ENCODE data around the gene PLA2G4C. TPM values are rescaled to one million over a fixed set of nuclear protein-coding genes. Genes with fewer than 3 reads are reported as not detected.

Gene PLA2G4C
- total RNA-seq, 1 donor from 2014 or later: 110 TPM

GRCh38 chr19:48030073-48030472 is 80.5 kb downstream of the PLA2G4C start:
- intact Hi-C loops (cut with DNase I): no loop called here
- H3K27me3 ChIP-seq: no peaks in the 10 kb centered on the region
- TF ChIP-seq CTCF (IDR thresholded peaks at IDR 0.05): no peak
- H3K4me1 ChIP-seq: no peaks in the 10 kb centered on the region
- H3K4me3 ChIP-seq: no peak overlapping the region
- no peak overlapping the region for H3K27ac ChIP-seq
- H3K9me3 ChIP-seq: no peaks in the 10 kb centered on the region
- H3K36me3 ChIP-seq: no peaks in the 10 kb centered on the region
- no peak for DNase-seq (ENCODE audit: low spot score in 2 of 2)

DNA sequence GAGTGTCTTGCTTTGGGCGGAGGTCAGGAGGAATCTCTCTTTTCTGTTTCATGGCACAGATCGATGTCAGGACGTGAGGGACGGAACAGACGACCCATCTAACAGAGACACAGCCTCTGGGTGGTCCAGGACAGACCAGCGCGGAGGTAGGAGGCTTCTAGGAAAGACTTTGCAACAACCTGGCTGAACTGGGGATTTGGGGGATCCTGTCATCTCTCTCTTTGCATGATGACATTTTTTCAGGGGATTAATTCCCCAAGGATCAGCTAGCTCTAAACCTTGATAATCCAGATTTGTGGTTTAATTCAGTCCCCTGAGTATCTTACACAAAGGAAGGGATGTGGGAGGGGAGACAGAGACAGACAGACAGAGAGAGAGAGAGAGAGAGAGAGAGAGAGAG is 81.2 kb downstream of the PLA2G4C start:
- Histone ChIP-seq H3K4me1 (no peaks in the 10 kb centered on the region), H3K27me3 (no peaks in the 10 kb centered on the region), H3K9me3 (no peaks in the 10 kb centered on the region), H3K36me3 (no peaks in the 10 kb centered on the region), H3K4me3 (no peak overlapping the region), H3K27ac (no peak overlapping the region)
- DNase-seq (ENCODE audit: low spot score in 2 of 2): no peak
- TF ChIP-seq CTCF (IDR thresholded peaks at IDR 0.05): no peak
- intact Hi-C loops (cut with DNase I): no loop called here

DNA sequence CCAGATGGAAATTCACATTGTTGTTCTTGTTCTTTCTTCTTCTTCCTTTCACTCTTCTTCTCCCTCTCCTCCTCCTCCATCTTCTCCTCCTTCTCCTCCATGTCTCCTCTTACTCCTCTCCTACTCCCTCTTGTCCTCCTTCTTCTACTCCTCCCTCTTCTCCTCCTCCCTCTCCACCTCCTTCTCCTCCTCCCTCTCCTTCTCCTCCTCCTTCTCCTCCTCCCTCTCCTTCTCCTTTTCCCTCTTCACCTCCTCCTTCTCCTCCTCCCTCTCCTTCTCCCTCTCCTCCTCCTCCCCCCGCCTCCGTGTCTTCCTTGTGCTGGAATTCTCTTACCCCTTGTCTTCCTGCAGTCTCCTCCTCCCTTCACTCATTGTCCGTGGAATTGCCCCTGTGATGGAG is 85.1 kb downstream of the PLA2G4C start:
- DNase-seq (ENCODE audit: low spot score in 2 of 2): no peak
- H3K27ac ChIP-seq: no peak overlapping the region
- H3K9me3 ChIP-seq: no peaks in the 10 kb centered on the region
- no peaks in the 10 kb centered on the region for H3K27me3 ChIP-seq
- H3K4me3 ChIP-seq: no peak overlapping the region
- H3K4me1 ChIP-seq: no peaks in the 10 kb centered on the region
- H3K36me3 ChIP-seq: no peaks in the 10 kb centered on the region
- intact Hi-C loops (cut with DNase I): no loop called here
- no peak for TF ChIP-seq CTCF (IDR thresholded peaks at IDR 0.05)

- Histone ChIP-seq H3K27ac (no peak overlapping the region), H3K9me3 (no peaks in the 10 kb centered on the region), H3K36me3 (no peaks in the 10 kb centered on the region), H3K4me1 (no peaks in the 10 kb centered on the region), H3K27me3 (no peaks in the 10 kb centered on the region), H3K4me3 (no peak overlapping the region)
- no peak for TF ChIP-seq CTCF (IDR thresholded peaks at IDR 0.05)
- intact Hi-C loops (cut with DNase I): no loop called here
- no peak for DNase-seq (ENCODE audit: low spot score in 2 of 2)
Observed at GRCh38 chr19:48023518-48023917, 87.1 kb downstream of the PLA2G4C start.

DNA sequence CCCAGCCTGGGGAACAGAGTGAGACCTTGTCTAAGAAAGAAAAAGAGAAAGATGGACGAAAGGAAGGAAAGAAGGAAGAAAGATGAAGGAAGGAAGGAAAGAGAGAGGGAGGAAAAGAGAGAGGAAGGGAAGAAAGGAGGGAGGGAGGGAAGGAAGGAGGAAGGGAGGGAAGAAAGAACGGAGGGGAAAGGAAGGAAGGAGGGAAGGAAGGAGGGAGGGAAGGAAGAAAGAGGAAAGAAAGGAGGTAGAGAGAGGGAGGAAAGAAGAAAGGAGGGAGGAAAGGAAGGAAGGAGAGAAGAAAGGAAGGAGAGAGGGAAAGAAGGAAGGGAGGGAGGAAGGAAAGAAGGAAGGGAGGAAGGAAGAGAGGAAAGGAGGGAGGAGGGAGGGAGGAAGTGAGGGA is 87.6 kb downstream of the PLA2G4C start:
- Histone ChIP-seq H3K4me1 (no peaks in the 10 kb centered on the region), H3K9me3 (no peaks in the 10 kb centered on the region), H3K27me3 (no peaks in the 10 kb centered on the region), H3K27ac (no peak overlapping the region), H3K36me3 (no peaks in the 10 kb centered on the region), H3K4me3 (no peak overlapping the region)
- TF ChIP-seq CTCF (IDR thresholded peaks at IDR 0.05): no peak
- no peak for DNase-seq (ENCODE audit: low spot score in 2 of 2)
- intact Hi-C loops (cut with DNase I): no loop called here

- intact Hi-C loops (cut with DNase I): no loop called here
- DNase-seq (ENCODE audit: low spot score in 2 of 2): no peak
Observed at GRCh38 chr19:48020686-48021085, 89.9 kb downstream of the PLA2G4C start.

More at GRCh38 chr19:48020686-48021085, 89.9 kb downstream of the PLA2G4C start:
- Histone ChIP-seq H3K4me3 (no peak overlapping the region), H3K27ac (no peak overlapping the region), H3K4me1 (no peaks in the 10 kb centered on the region), H3K27me3 (no peaks in the 10 kb centered on the region), H3K36me3 (no peaks in the 10 kb centered on the region), H3K9me3 (no peaks in the 10 kb centered on the region)
- no peak for TF ChIP-seq CTCF (IDR thresholded peaks at IDR 0.05)

Measured in ascending aorta (tissue), 2 donors.